DND-41 (cell line): ENCODE measurements around the gene SBNO1.

ENCODE experiments used
- ATAC-seq: fragments of 200-7000 bp; cut with Tn5 transposase; 3 replicates; pipeline ENCODE4 v1.9.1; 2021; ENCODE audit warnings: low read depth; ENCODE audit not compliant: insufficient read depth
- DNase-seq: peaks from one replicate; pipeline ENCODE4 v3.0.0-alpha.2; 2020
- H2AFZ ChIP-seq: 2 replicates; pipeline ENCODE4 v1.6.0; 2012; ENCODE audit warnings: low read depth, low read length
- H3K27ac ChIP-seq: 2 replicates; pipeline ENCODE4 v1.5.1; 2012; ENCODE audit warnings: low read length, inconsistent platforms
- H3K27me3 ChIP-seq: fragments of 200-600 bp; sonication (generic); 2 replicates; pipeline ENCODE4 v1.6.0; 2012; ENCODE audit warnings: low read length, mild to moderate bottlenecking, inconsistent platforms; ENCODE audit not compliant: insufficient read depth, poor library complexity
- H3K36me3 ChIP-seq: 2 replicates; pipeline ENCODE4 v1.5.1; 2012; ENCODE audit warnings: low read length, inconsistent platforms; ENCODE audit not compliant: insufficient read depth
- H3K4me1 ChIP-seq: 2 replicates; pipeline ENCODE4 v1.5.1; 2012; ENCODE audit warnings: mild to moderate bottlenecking, low read length; ENCODE audit not compliant: insufficient read depth
- H3K4me2 ChIP-seq: 2 replicates; pipeline ENCODE4 v1.6.0; 2012; ENCODE audit warnings: mild to moderate bottlenecking, moderate library complexity, low read length, inconsistent platforms; ENCODE audit not compliant: insufficient read depth
- H3K4me3 ChIP-seq, 2 experiments: fragments of 200-600 bp in 1 of 2; shearing (Covaris generic) in 1 of 2; 2 replicates each; pipeline ENCODE4 v1.5.1; 2012 to 2016; ENCODE audit warnings: inconsistent platforms in 2 of 2, low read length in 2 of 2, mild to moderate bottlenecking in 2 of 2, low read depth in 1 of 2, moderate library complexity in 1 of 2
- H3K79me2 ChIP-seq: 2 replicates; pipeline ENCODE4 v1.6.0; 2012; ENCODE audit warnings: low read length, inconsistent platforms; ENCODE audit not compliant: insufficient read depth
- H3K9ac ChIP-seq: 2 replicates; pipeline ENCODE4 v1.6.0; 2012; ENCODE audit warnings: low read depth, mild to moderate bottlenecking, inconsistent platforms, low read length, moderate library complexity
- H3K9me3 ChIP-seq: 2 replicates; pipeline ENCODE4 v1.5.1; 2012; ENCODE audit warnings: low read length, moderate library complexity, mild to moderate bottlenecking, inconsistent platforms; ENCODE audit not compliant: insufficient read depth, severe bottlenecking
- H4K20me1 ChIP-seq: 2 replicates; pipeline ENCODE4 v1.6.0; 2012; ENCODE audit warnings: low read length; ENCODE audit not compliant: insufficient read depth
- CTCF ChIP-seq: IDR thresholded peaks from 2 replicates; pipeline ENCODE4 v1.5.1; 2012; ENCODE audit warnings: borderline replicate concordance, low read length, moderate library complexity, mild to moderate bottlenecking; ENCODE audit not compliant: poor library complexity, severe bottlenecking; ENCODE audit errors: extremely low read depth
- EZH2 ChIP-seq: IDR thresholded peaks from 3 replicates; pipeline ENCODE4 v1.6.1; 2012; ENCODE audit warnings: borderline replicate concordance, low read depth, mild to moderate bottlenecking, moderate library complexity, low read length, inconsistent platforms; ENCODE audit not compliant: severe bottlenecking

The SBNO1 gene

GRCh38 chr12:123286652-123287373, 77.8 kb downstream of the SBNO1 start:
- Histone ChIP-seq H3K27ac (no peak overlapping the region), H4K20me1 (no peaks in the 10 kb centered on the region), H3K4me1 (no peaks in the 10 kb centered on the region), H3K27me3 (no peaks in the 10 kb centered on the region), H3K79me2 (no peaks in the 10 kb centered on the region), H3K9me3 (no peaks in the 10 kb centered on the region), H3K9ac (no peak overlapping the region), H3K36me3 (peaks cover 16% of the 10 kb centered on the region), H3K4me2 (no peak overlapping the region), H2AFZ (no peak overlapping the region), H3K4me3 (no peak overlapping the region)
- no peak for ATAC-seq
- TF ChIP-seq EZH2 (no peak), CTCF (no peak)
- DNase-seq, result no peak

DNA sequence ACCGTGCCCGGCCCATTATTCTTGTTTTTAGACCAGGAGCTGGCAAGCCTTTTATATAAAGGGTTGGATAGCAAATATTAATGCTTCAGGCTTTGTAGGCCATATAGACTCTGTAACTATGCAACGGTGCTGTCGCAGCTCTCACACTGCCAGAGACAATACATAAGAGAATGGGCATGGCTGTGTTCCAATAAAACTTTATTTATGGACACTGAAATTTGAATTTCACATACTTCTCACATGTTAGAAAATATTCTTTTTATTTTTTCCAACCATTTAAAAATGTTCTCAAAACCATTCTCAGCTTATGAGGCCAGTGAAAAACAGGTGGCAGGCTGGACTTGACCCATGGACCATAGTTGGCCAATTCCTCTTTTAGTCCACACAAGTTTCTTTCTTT, 80.0 kb downstream of the SBNO1 start:
- ATAC-seq (no peak), DNase-seq (no peak)
- Histone ChIP-seq H3K27ac (no peak overlapping the region), H3K9me3 (no peaks in the 10 kb centered on the region), H3K9ac (no peak overlapping the region), H4K20me1 (no peaks in the 10 kb centered on the region), H3K79me2 (no peaks in the 10 kb centered on the region), H3K27me3 (no peaks in the 10 kb centered on the region), H2AFZ (no peak overlapping the region), H3K4me2 (no peak overlapping the region), H3K36me3 (peaks cover 2% of the 10 kb centered on the region; the same call in 1 of the 2 replicates), H3K4me3 (no peak overlapping the region), H3K4me1 (no peaks in the 10 kb centered on the region)
- TF ChIP-seq EZH2, result no peak
- TF ChIP-seq CTCF, result no peak

DNA sequence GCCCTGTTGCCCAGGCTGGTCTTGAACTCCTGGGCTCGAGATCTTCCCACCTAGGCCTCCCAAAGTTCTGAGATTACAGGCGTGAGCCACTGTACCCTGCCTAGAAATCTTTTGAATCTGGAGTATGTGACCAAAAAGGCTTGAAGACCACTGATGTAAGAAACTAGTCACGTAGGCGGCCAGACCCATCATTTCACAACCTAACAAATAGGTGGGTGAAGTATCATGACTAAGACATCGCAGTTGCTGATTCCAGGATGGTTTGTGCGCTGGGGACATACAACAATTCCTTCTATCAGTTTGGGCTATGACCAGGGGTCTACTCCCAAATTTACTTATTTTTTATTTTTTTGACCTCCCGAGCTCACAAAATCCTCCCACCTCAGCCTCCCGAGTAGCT, 81.2 kb downstream of the SBNO1 start:
- no peaks in the 10 kb centered on the region for H3K9me3 ChIP-seq
- no peaks in the 10 kb centered on the region for H3K36me3 ChIP-seq
- no peaks in the 10 kb centered on the region for H4K20me1 ChIP-seq
- no peak overlapping the region for H3K9ac ChIP-seq
- no peaks in the 10 kb centered on the region for H3K27me3 ChIP-seq
- DNase-seq, result no peak
- no peak overlapping the region for H3K4me2 ChIP-seq
- H3K4me1 ChIP-seq, result no peaks in the 10 kb centered on the region
- H3K27ac ChIP-seq, result no peak overlapping the region
- no peak overlapping the region for H3K4me3 ChIP-seq
- no peak for ATAC-seq
- no peaks in the 10 kb centered on the region for H3K79me2 ChIP-seq
- TF ChIP-seq CTCF (no peak), EZH2 (no peak)
- no peak overlapping the region for H2AFZ ChIP-seq
